CD4-positive, alpha-beta T cell (primary cell): ENCODE data around the gene CARD16. TPM values are rescaled to one million over a fixed set of nuclear protein-coding genes. Genes with fewer than 3 reads are reported as not detected.

Source experiments
- ATAC-seq: fragments of 200-7000 bp; cut with Tn5 transposase; one replicate; pipeline ENCODE4 v1.10.0; 2022; ENCODE audit warnings: mild to moderate bottlenecking; ENCODE audit not compliant: poor library complexity
- CTCF ChIA-PET: fragments of 350-600 bp; sonication (Branson Sonifier 250); formaldehyde crosslinking; loops from one replicate; lab custom pipeline; 2021; ENCODE audit warnings: antibody characterized with exemption, inconsistent platforms; lab: Charles Lee
- POLR2A ChIA-PET: fragments of 350-600 bp; sonication (Branson Sonifier 250); formaldehyde crosslinking; loops from one replicate; lab custom pipeline; 2021; ENCODE audit warnings: antibody characterized with exemption, inconsistent platforms; lab: Charles Lee
- DNase-seq, 14 experiments: peaks; one replicate each; pipeline ENCODE4 v3.0.0-alpha.2; 2013 to 2020; ENCODE audit warnings: mixed read lengths in 2 of 14
- H3K27ac ChIP-seq, 2 donors: one replicate each; pipeline versions ENCODE4 v1.5.1 to v1.7.0; 2013; ENCODE audit warnings: low read length in 2 of 2, low read depth in 1 of 2, mild to moderate bottlenecking in 1 of 2
- H3K27me3 ChIP-seq, 2 experiments: 1 replicate in 1 of 2; 2 replicates in 1 of 2; pipeline versions ENCODE4 v1.6.1 to v1.7.0; 2013; ENCODE audit warnings: low read length in 2 of 2, control low read depth in 1 of 2, mild to moderate bottlenecking in 1 of 2, moderate library complexity in 1 of 2; ENCODE audit not compliant: insufficient read depth in 2 of 2, control insufficient read depth in 1 of 2
- H3K36me3 ChIP-seq: one replicate; pipeline ENCODE4 v1.6.1; 2013; ENCODE audit warnings: low read length, control low read depth; ENCODE audit not compliant: insufficient read depth
- H3K4me1 ChIP-seq: one replicate; pipeline ENCODE4 v1.6.1; 2013; ENCODE audit warnings: low read length, control low read depth; ENCODE audit not compliant: insufficient read depth
- H3K4me3 ChIP-seq: one replicate; pipeline ENCODE4 v1.5.1; 2013; ENCODE audit warnings: mild to moderate bottlenecking, low read length, moderate library complexity
- H3K9me3 ChIP-seq, 2 experiments: 1 replicate in 1 of 2; 2 replicates in 1 of 2; pipeline versions ENCODE4 v1.6.1 to v1.7.0; 2013; ENCODE audit warnings: low read length in 2 of 2, mild to moderate bottlenecking in 2 of 2, control low read depth in 1 of 2, moderate library complexity in 1 of 2; ENCODE audit not compliant: control insufficient read depth in 1 of 2, insufficient read depth in 1 of 2
- H3K27ac Mint-ChIP-seq: one replicate; pipeline ENCODE4 v1.8.0; 2020; ENCODE audit warnings: mixed read lengths
- H3K27me3 Mint-ChIP-seq: one replicate; pipeline ENCODE4 v1.8.0; 2021; ENCODE audit warnings: mixed read lengths
- H3K36me3 Mint-ChIP-seq: one replicate; pipeline ENCODE4 v1.8.0; 2021; ENCODE audit warnings: low read depth, mixed read lengths
- H3K4me1 Mint-ChIP-seq: one replicate; pipeline ENCODE4 v1.8.0; 2021; ENCODE audit warnings: low read depth, mixed read lengths
- H3K4me3 Mint-ChIP-seq: one replicate; pipeline ENCODE4 v1.8.0; 2020; ENCODE audit warnings: mild to moderate bottlenecking, mixed read lengths
- H3K9me3 Mint-ChIP-seq: one replicate; pipeline ENCODE4 v1.8.0; 2020; ENCODE audit warnings: mixed read lengths
- intact Hi-C, 2 experiments: fragments of 100-400 bp; cut with DNase I in 1 of 2; cut with micrococcal nuclease in 1 of 2; formaldehyde crosslinking; loops; one replicate each; pipeline versions ENCODE4 v1.15.1 to v1.9.0; 2023 to 2025; cut with DNase I, micrococcal nuclease
- total RNA-seq, 174 experiments: library from RNA in 2 of 174; stranded (reverse) in 2 of 174; gene quantifications; one replicate each; pipeline ENCODE4 v1.2.3 and lab custom pipeline; 2021 to 2026
- TF ChIP-seq, protein P1 (sequence below): fragments of 200-600 bp; IDR thresholded peaks from one replicate; pipeline ENCODE4 v1.8.0; 2022; ENCODE audit warnings: antibody characterized with exemption, mild to moderate bottlenecking

CARD16 gene
- total RNA-seq, 2 experiments from 2014 or later = 22.4 to 23.6 TPM

- Histone ChIP-seq H3K27me3 (no peaks in the 10 kb centered on the region), H3K4me3 (no peak overlapping the region), H3K27ac (no peak overlapping the region), H3K36me3 (peaks cover 4% of the 10 kb centered on the region), H3K9me3 (no peaks in the 10 kb centered on the region), H3K4me1 (no peaks in the 10 kb centered on the region)
- ChIA-PET CTCF (no interaction called here), POLR2A (interaction anchor here (1.5 kb wide), 1 partner anchor 21 kb away, joined by 3 read pairs; no protein-coding TSS in a partner anchor)
- no peaks in the 10 kb centered on the region for H3K36me3 Mint-ChIP-seq
- TF ChIP-seq, protein P1, sequence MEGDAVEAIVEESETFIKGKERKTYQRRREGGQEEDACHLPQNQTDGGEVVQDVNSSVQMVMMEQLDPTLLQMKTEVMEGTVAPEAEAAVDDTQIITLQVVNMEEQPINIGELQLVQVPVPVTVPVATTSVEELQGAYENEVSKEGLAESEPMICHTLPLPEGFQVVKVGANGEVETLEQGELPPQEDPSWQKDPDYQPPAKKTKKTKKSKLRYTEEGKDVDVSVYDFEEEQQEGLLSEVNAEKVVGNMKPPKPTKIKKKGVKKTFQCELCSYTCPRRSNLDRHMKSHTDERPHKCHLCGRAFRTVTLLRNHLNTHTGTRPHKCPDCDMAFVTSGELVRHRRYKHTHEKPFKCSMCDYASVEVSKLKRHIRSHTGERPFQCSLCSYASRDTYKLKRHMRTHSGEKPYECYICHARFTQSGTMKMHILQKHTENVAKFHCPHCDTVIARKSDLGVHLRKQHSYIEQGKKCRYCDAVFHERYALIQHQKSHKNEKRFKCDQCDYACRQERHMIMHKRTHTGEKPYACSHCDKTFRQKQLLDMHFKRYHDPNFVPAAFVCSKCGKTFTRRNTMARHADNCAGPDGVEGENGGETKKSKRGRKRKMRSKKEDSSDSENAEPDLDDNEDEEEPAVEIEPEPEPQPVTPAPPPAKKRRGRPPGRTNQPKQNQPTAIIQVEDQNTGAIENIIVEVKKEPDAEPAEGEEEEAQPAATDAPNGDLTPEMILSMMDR = no peak
- no peaks in the 10 kb centered on the region for H3K4me1 Mint-ChIP-seq
- no peak overlapping the region for H3K27ac Mint-ChIP-seq
- intact Hi-C loops = no loop called here
- no peaks in the 10 kb centered on the region for H3K9me3 Mint-ChIP-seq
- no peaks in the 10 kb centered on the region for H3K27me3 Mint-ChIP-seq
- no peak for DNase-seq
- no peak overlapping the region for H3K4me3 Mint-ChIP-seq
- ATAC-seq = no peak
Measured at GRCh38 chr11:105056446-105056845, 11.3 kb upstream of the CARD16 start.

DNA sequence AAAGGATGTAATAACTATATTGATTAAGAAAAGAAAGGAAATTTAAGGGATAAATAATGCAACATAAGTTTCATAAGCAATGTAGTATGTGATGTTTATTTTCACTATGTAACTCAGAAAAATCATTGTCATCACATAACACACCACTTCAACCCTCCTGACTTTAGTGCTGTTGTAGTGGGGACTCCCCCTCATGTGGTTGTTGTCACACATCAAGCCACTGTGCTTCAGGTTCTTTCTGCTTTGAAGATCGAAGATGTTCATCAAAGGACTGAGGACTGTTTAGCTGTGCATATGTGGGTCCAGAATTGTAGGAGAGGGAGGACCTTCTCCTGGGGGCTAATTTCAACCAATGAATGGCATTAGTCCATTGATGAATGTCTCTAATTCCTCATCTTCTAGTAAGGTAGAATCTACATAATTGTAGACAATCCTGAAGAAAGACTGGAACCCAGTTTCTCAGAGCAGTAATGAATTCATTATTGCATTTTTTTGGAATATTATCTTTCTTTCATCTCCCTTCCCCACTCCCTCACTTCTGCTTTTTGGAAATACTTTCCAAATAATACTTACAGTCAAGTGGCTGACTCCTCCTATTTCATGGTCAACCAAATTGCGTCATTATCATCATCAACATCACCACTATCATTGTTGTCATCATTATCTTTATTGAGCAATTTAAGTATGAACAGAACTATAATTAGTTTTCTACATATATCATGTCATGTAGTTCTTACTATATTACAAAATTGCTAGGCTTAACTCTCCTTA, 9.8 kb upstream of the CARD16 start:
- Mint-ChIP-seq H3K4me1 (no peaks in the 10 kb centered on the region), H3K4me3 (no peak overlapping the region), H3K9me3 (no peaks in the 10 kb centered on the region), H3K27me3 (no peaks in the 10 kb centered on the region), H3K27ac (no peak overlapping the region), H3K36me3 (no peaks in the 10 kb centered on the region)
- ChIA-PET POLR2A (no interaction called here), CTCF (no interaction called here)
- no peak for ATAC-seq
- TF ChIP-seq, protein P1 = no peak
- Histone ChIP-seq H3K9me3 (no peaks in the 10 kb centered on the region), H3K27ac (no peak overlapping the region), H3K4me1 (no peaks in the 10 kb centered on the region), H3K36me3 (no peaks in the 10 kb centered on the region), H3K4me3 (no peak overlapping the region), H3K27me3 (no peaks in the 10 kb centered on the region)
- intact Hi-C loops = no loop called here
- no peak for DNase-seq

DNA sequence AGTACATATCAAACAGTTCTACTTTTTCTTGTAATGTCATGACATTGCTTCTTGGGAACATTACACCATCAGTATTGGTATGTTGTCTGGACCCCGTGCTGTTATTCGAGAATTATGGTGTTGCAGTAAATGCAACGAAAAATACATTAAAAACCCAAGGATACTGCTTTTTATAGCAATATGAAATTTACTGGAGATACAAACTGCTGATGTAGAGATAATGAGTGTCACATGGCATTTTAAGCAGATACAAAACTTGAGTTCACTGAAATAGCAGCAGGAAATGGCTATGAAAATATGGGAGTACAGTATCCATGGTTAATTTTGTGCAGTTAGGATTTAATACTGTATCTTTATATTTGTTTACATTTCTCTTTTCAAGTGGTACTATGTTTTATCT, 7.4 kb upstream of the CARD16 start:
- H3K36me3 Mint-ChIP-seq = no peaks in the 10 kb centered on the region
- Histone ChIP-seq H3K9me3 (no peaks in the 10 kb centered on the region), H3K36me3 (no peaks in the 10 kb centered on the region), H3K4me1 (no peaks in the 10 kb centered on the region), H3K27me3 (no peaks in the 10 kb centered on the region), H3K27ac (no peak overlapping the region), H3K4me3 (no peak overlapping the region)
- TF ChIP-seq, protein P1 = no peak
- ATAC-seq (no peak), DNase-seq (no peak)
- no peaks in the 10 kb centered on the region for H3K9me3 Mint-ChIP-seq
- H3K4me3 Mint-ChIP-seq = no peak overlapping the region
- H3K27me3 Mint-ChIP-seq = no peaks in the 10 kb centered on the region
- POLR2A ChIA-PET = no interaction called here
- H3K27ac Mint-ChIP-seq = no peak overlapping the region
- no peaks in the 10 kb centered on the region for H3K4me1 Mint-ChIP-seq
- intact Hi-C loops = no loop called here
- CTCF ChIA-PET = no interaction called here
